ENCODE results near the gene PEX14. TPM values are rescaled to one million over a fixed set of nuclear protein-coding genes. Genes with fewer than 3 reads are reported as not detected.

The PEX14 gene
- polyA plus RNA-seq, 3 donors, result 9.2 to 26.6 (median 10.8) TPM

GRCh38 chr1:10642403-10643080 is 167.8 kb downstream of the PEX14 start:
- no peak overlapping the region for H3K27ac ChIP-seq (ENCODE audit: low read depth, low read length)
- 87 to 95% (median 94%) methylated on average over 25 to 31 of the region's 31 CpGs for WGBS, 3 donors

GRCh38 chr1:10643607-10644306 is 169.0 kb downstream of the PEX14 start:
- H3K27ac ChIP-seq (ENCODE audit: low read depth, low read length), result no peak overlapping the region
- 89 to 96% (median 95%) methylated on average over 17 of the region's 17 CpGs for WGBS, 3 donors

DNA sequence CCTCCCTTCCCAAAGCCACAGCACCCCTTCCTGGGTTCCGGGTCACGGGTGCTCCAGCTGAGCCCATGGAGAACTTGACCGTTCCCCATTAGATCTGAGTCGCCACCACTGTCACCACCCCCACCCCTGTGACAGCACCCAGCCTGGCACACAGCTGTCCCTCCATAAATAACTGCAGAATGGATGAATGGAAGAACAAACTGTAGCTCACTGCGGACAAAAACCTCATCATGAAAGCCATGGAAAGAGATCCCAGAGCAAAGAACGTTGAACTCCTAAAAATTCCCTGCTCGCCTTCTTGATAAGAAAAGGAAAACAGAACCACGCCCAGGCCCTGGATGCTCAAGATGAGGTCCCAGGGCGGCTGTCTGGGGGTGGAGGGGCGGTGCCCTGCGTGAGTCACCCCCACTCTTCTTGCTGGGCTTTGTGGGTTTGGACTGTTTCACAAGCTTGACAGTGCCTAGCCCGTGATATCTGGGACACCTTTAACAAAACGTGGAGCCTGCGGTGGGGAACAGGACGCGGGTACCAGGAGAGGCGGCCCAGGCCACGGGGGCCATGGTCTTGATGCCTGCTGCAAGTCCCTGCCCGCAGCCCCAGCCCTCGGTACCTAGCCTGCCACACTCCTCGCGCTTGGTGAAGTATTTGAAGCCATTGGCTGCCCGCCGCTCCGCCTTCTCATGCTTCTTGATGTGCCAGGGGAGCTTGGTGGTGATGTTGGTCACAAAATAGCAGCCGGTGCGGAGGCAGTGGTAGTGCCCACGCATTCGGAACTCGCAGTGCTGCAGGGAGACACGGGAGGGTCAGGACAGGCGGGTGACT is 169.8 kb downstream of the PEX14 start:
- no peak overlapping the region for H3K27ac ChIP-seq (ENCODE audit: low read depth, low read length)
- 88 to 96% (median 93%) methylated on average over 32 of the region's 32 CpGs for WGBS, 3 donors

DNA sequence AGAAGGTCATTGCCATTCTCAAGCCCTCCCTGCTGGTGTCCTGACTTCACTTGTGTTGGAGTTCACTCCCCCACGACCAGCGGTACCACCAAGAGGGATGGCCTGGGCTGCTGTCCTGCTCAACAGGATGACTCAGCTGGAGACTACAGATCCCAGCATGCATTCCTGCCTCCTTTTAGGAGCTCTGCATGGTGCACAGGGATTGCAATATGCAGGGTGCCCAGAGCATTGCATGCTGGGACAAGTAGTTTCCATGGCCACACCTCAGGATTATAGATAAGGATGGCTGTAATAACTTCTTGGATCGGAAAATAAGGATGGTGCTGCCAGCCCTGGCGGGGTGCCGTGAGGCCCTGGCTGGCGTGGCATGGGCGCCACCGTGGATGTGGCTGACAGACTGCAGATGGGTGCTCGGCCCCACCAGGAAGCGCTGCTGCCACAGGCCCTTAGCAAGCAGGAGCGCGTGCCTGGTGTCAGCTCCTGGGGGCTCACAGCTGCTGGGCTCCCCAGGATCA is 171.7 kb downstream of the PEX14 start:
- 82 to 92% (median 89%) methylated on average over 12 of the region's 12 CpGs for WGBS, 3 donors
- H3K27ac ChIP-seq (ENCODE audit: low read depth, low read length), result no peak overlapping the region

GRCh38 chr1:10647414-10648170 is 172.8 kb downstream of the PEX14 start:
- H3K27ac ChIP-seq (ENCODE audit: low read depth, low read length), result no peak overlapping the region
- 94 to 96% (median 95%) methylated on average over 33 to 38 of the region's 38 CpGs for WGBS, 3 donors

DNA sequence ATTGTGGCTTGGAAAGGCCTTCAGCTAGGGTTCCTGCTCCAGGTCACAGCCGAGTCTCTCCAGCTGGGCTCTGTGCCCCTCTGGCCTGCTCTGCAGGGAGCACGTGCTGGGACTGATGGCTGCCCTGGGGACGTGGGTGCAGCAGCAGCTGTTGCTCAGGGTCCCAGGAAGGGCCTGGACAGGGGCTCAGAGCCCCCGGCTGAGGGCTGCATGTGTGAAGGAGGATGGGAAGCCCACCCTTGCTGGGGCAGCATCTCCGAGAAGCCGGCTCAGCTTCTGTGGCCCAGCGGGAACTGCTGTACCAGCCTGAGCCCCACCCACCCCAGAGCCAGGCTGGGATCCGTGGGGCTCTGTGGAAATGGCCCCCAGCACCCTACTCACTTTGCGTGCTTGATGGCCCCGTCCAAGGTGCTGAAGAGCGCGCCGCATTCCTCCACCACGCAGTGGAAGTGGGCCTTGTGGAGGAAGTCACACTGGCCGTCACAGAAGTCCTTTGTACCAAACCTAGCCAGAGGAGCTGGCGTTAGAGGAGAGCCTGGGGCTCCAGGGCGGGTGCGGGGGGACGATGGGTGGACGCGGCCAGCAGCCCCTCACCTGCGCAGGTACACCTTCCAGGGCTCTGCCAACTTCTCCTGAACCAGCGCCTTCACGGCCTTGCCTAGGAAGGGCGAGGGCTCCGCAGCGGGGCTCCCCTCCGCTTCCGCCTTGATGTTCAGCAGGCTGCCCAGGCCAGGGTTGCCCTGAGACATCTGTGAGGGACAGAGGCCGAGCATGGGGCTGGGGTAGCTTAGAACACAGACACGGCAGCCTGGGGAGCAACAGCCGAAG is 174.2 kb downstream of the PEX14 start:
- 75 to 88% (median 86%) methylated on average over 30 to 32 of the region's 32 CpGs for WGBS, 3 donors

GRCh38 chr1:10649517-10650201 is 174.9 kb downstream of the PEX14 start:
- H3K27ac ChIP-seq (ENCODE audit: low read depth, low read length), result no peak overlapping the region
- WGBS, 3 donors, result 67 to 80% (median 73%) methylated on average over 29 to 30 of the region's 30 CpGs

More for the DNA sequence above, 174.2 kb downstream of the PEX14 start:
- H3K27ac ChIP-seq (ENCODE audit: low read depth, low read length), result no peak overlapping the region

- no peak overlapping the region for H3K27ac ChIP-seq (ENCODE audit: low read depth, low read length)
- WGBS, 3 donors, result 69 to 85% (median 78%) methylated on average over 40 of the region's 40 CpGs
Measured at GRCh38 chr1:10650556-10651388, 176.0 kb downstream of the PEX14 start.

DNA sequence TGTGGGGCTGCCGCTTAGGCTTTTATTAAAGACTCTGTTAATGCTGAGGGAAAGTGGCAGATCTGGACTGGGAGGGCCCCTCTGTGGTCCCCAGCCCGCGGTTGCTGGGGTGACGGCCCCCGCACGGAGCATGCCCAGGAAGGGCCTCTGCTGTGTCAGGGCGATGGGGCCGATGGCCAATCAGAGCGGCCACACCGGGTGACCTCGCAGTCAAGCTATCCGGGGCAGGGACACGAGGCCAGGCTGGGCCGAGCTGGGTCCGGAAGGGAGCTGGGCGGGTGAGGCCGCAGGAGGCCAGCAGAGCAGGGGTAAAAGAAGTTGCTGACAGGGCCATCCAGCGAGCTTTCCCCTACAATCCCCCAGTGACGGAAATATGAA is 176.6 kb downstream of the PEX14 start:
- H3K27ac ChIP-seq (ENCODE audit: low read depth, low read length), result no peak overlapping the region

GRCh38 chr1:10651793-10652192 is 177.0 kb downstream of the PEX14 start:
- no peak overlapping the region for H3K27ac ChIP-seq (ENCODE audit: low read depth, low read length)
- 30 to 81% (median 65%) methylated on average over 11 of the region's 11 CpGs for WGBS, 3 donors

More for the DNA sequence above, 176.6 kb downstream of the PEX14 start:
- WGBS, 3 donors, result 60 to 71% (median 67%) methylated on average over 19 of the region's 19 CpGs

DNA sequence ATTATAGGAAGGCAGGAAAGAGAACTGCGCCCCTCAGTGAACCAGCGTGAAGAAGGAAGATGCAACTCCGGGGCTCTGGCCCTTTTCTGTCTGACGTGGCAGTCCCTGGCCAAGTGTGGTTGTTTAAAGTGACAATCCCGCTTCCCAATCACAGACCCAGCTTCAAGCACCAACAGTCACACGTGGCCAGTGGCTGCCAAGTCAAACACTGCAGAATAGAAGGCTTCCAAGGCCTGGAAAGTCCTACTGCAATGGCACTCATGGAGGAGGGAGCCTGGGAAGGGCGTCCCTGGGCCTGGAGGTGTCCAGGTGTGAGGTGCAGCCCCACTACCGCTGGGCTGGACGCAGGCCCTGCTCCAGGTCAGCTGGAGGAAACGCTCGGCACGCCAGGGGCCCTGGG is 177.9 kb downstream of the PEX14 start:
- 59 to 93% (median 87%) methylated on average over 9 to 12 of the region's 12 CpGs for WGBS, 3 donors
- H3K27ac ChIP-seq (ENCODE audit: low read depth, low read length), result no peak overlapping the region

GRCh38 chr1:10653370-10654125 is 178.8 kb downstream of the PEX14 start:
- H3K27ac ChIP-seq (ENCODE audit: low read depth, low read length), result no peak overlapping the region
- 91 to 95% (median 92%) methylated on average over 40 to 41 of the region's 41 CpGs for WGBS, 3 donors

- WGBS, 3 donors, result 81 to 91% (median 91%) methylated on average over 10 of the region's 10 CpGs
- no peak overlapping the region for H3K27ac ChIP-seq (ENCODE audit: low read depth, low read length)
Measured at GRCh38 chr1:10655002-10655401, 180.3 kb downstream of the PEX14 start.

DNA sequence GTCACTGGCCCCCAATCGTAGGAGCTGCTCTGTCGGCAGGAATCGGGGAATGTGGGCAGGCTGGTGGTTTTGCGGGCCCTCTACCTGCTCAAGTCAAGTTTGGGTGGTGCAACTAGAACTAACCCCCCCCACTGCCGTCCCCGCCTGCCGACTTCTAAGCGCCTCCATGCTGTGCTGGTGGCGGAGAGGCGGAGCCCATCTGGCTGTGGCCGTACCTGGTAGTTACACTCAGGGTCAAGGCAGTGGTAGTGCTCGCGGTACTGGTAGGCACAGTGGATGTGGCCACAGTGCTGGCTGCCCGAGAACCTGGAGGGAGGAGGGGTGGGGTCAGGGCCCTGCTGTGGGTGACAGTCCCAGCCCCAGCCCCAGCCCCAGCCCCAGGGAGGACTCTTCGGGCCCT is 181.7 kb downstream of the PEX14 start:
- H3K27ac ChIP-seq (ENCODE audit: low read depth, low read length), result no peak overlapping the region
- 91% methylated on average over 15 of the region's 15 CpGs for WGBS, 3 donors

DNA sequence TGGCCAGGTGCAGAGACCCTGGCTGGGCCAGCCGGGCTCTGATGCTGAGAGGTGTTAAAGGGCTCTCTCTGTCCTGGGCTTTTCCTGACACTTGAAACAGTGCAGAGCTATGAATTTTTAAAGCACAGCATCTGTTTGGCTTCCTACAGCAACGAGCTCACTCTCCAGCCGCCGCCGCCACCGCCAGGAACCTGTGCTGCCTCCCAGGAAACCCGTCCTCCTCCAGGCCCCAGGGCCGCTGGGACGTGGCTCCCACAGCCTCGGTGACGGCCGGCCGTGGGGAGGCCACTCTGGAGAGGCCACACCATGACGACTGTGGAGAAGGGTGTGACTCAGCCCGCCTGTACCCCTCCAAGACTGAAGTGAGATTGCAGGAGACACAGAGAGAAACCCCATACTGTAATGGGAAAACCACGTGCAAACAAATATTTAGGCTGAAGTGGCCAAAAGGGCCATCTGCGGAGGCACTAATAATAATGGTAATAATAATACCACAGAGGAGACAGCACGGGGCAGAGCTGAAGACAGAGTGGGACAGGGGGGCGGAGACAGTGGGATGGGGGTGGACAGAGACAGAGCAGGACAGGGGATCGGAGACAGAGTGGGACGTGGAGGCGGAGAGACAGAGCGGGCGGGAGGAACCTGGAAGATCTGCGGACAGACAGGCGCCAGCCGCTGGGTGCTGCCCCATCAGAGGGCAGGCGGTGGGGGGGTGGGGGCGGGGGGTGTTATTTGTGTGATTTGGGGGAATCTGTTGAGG is 182.5 kb downstream of the PEX14 start:
- H3K27ac ChIP-seq (ENCODE audit: low read depth, low read length), result no peak overlapping the region
- 70 to 83% (median 75%) methylated on average over 29 of the region's 29 CpGs for WGBS, 3 donors
